Measurements from ENCODE around the gene GSTO2. TPM values are rescaled to one million over a fixed set of nuclear protein-coding genes. Genes with fewer than 3 reads are reported as not detected.
A peak's percentile ranks its signal among the peaks of the same experiment; 100 is the strongest.

The GSTO2 gene
- total and polyA plus RNA-seq, 2 of the 13 experiments (the other 11 are each of a cell fraction or from before 2014, with no cell fraction given): 2.1 to 7.9 TPM

- 0 out of 2 replicates have a peak, but pooled peaks have one; percentile 25 for TF ChIP-seq CCDC6 (CRISPR knock-in tag; IDR thresholded peaks at IDR 0.05)
- peak; percentile 65 for TF ChIP-seq ARID5B (CRISPR knock-in tag; IDR thresholded peaks at IDR 0.05)
- TF ChIP-seq, protein P1, sequence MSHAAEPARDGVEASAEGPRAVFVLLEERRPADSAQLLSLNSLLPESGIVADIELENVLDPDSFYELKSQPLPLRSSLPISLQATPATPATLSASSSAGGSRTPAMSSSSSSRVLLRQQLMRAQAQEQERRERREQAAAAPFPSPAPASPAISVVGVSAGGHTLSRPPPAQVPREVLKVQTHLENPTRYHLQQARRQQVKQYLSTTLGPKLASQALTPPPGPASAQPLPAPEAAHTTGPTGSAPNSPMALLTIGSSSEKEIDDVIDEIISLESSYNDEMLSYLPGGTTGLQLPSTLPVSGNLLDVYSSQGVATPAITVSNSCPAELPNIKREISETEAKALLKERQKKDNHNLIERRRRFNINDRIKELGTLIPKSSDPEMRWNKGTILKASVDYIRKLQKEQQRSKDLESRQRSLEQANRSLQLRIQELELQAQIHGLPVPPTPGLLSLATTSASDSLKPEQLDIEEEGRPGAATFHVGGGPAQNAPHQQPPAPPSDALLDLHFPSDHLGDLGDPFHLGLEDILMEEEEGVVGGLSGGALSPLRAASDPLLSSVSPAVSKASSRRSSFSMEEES (CRISPR knock-in tag; IDR thresholded peaks at IDR 0.05): 0 out of 2 replicates have a peak, but pooled peaks have one; percentile 38
- TF ChIP-seq RXRA (CRISPR knock-in tag; IDR thresholded peaks at IDR 0.05): peak; percentile 69; the same call in 1 of the 2 replicates
- TF ChIP-seq DNMT3B (CRISPR knock-in tag; conservative IDR thresholded peaks at IDR 0.05): peak; percentile 66; the same call in 1 of the 2 replicates
- TF ChIP-seq MAX (IDR thresholded peaks at IDR 0.05): peak; percentile 34; the same call in 1 of the 2 replicates
- TF ChIP-seq TGIF2 (CRISPR knock-in tag; IDR thresholded peaks at IDR 0.05): 0 out of 2 replicates have a peak, but pooled peaks have one; percentile 59
- peak; percentile 20; the same call in 1 of the 2 replicates for TF ChIP-seq HMG20A (CRISPR knock-in tag; IDR thresholded peaks at IDR 0.05; ENCODE audit: borderline replicate concordance)
- peak; percentile 60; the same call in 1 of the 2 replicates for TF ChIP-seq SOX5 (CRISPR knock-in tag; IDR thresholded peaks at IDR 0.05; ENCODE audit: borderline replicate concordance)
- TF ChIP-seq UBTF (CRISPR knock-in tag; IDR thresholded peaks at IDR 0.05): peak; percentile 27; the same call in 1 of the 2 replicates
- 0 out of 2 replicates have a peak, but pooled peaks have one; percentile 6 for TF ChIP-seq NCOR1 (IDR thresholded peaks at IDR 0.05; ENCODE audit: borderline replicate concordance, low read length)
Measured at GRCh38 chr10:104243009-104243408, 26.0 kb upstream of the GSTO2 start (continued).

All from HepG2 (cell line).